RPMI7951 (cell line): ENCODE data around the gene RUNX1. TPM values are rescaled to one million over a fixed set of nuclear protein-coding genes. Genes with fewer than 3 reads are reported as not detected.
"Not testable (repeated sequence)": the region's sequence is repeated elsewhere in the genome, so short reads cannot be mapped to it uniquely, and the experiment has no call there.

Experiments used
- DNase-seq: peaks from one replicate; pipeline ENCODE4 v3.0.0-alpha.2; 2012; ENCODE audit warnings: low read depth
- total RNA-seq: library from RNA; depleted of rRNA; stranded (reverse); fragments of >200 nt; shearing (Covaris generic); gene quantifications from 2 replicates; pipeline ENCODE4 v1.2.3, GENCODE V29; 2014

RUNX1 gene
- total RNA-seq, 1 experiment from 2014 or later: 13.8 TPM

DNA sequence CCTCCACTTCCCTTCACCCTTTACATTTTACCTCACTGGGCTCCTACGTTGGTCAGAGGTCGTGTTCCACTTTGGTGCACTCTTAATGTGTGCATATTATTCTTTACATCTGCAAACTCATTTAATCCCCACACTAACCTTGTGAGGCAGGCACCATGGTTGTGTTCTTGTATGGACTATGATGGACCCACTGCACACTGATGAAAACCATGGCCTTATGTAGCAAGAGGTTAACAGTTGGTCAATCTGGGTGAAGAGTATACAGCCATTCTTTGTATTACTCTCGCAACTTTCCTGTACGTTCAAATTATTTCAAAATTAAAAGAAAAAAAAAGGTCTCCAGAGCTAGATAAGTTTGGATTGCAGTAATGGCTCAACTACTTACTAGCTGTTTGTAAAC, 78.5 kb downstream of the RUNX1 start:
- no peak for DNase-seq

DNA sequence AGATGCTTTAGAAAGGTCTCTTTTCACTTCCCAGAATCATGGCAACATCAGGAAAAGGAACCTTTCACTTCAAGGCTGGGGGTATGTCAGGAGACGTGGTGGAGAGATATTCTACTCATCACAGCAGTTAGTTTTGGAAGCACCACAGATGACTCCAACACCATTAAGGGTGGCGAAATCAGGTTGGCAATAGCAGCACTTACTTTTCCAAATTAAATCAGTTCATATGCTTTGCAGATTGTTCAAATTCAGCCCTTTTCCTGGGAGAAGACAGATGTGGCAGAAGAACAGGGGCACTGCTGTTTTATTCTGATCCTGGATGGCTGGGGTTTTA, 79.0 kb downstream of the RUNX1 start:
- no peak for DNase-seq

DNA sequence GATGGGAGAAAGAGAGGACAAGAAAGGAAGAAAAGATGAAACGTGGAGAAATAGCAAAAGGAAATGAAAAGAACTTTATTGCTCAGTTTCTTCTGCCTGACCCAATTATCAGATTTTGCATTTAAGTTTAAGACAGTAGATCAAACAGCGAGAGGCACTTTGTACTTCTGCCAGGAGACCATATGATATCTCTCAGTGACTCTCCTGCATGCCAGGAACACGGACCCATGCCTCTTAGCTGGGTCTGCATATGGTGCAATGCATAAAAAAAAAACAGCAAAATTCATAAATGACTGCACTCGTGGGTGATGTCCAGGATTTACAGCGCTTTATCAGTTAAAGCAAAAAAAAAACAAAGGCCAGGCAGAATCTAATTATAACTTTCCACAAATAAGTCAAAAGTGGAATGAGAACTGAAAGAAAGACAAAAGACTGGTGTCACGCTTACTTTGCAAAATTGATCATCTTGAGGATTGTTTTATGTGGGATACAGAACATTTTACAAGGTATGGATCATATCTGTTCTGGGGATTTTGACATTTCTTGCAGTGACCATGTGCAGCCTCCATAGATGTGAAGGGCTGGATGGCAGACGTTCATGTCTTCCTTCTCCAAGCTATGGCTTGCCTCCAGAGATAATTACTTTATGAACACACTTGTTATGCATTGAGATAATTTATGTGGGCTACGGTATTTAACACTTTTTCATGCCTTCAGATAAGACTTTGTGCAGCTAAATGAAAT, 79.5 kb downstream of the RUNX1 start:
- no peak for DNase-seq

DNA sequence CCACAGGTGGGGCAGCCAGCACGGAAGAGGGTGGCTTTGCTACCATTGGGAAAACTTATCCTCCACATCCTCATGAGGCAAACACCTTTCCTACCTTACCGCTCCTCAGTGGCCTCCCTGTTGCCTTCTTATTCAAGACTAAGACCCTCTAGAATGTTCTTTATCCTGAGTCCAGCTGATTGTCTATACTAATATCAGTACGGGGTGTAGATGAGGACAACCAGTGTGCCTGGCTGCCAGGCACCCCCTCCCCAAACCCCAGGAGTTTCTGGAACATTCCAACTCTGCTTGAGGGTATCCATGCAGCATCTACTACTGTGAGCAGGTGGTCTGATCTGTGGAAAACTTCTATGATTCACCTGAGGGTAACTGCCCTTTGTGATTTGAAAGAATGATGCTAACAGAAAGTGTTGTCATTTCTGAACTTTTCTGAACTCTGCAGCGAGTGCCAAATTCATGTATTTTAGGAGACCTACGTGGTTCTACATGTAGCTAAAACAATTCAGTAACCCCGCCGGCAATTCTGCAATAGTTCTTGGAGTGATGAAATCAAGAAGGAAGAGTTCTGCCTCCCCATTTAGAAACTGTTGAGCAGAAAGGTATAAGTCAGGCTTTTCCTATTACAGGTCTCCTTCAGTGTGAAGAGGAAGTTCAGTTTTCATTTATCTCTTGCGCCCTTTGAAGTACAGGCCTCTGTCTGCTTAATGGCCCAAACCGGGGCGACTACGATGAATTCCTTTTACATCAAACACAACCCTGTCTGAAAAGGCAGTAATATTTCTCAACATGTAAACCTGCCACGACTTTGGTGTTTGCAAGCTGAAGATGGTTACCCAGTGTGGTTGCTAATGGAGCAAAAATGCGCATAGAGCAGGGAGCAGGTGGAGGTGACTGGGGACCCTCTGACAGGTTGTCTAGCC, 80.4 kb downstream of the RUNX1 start:
- no peak for DNase-seq

DNA sequence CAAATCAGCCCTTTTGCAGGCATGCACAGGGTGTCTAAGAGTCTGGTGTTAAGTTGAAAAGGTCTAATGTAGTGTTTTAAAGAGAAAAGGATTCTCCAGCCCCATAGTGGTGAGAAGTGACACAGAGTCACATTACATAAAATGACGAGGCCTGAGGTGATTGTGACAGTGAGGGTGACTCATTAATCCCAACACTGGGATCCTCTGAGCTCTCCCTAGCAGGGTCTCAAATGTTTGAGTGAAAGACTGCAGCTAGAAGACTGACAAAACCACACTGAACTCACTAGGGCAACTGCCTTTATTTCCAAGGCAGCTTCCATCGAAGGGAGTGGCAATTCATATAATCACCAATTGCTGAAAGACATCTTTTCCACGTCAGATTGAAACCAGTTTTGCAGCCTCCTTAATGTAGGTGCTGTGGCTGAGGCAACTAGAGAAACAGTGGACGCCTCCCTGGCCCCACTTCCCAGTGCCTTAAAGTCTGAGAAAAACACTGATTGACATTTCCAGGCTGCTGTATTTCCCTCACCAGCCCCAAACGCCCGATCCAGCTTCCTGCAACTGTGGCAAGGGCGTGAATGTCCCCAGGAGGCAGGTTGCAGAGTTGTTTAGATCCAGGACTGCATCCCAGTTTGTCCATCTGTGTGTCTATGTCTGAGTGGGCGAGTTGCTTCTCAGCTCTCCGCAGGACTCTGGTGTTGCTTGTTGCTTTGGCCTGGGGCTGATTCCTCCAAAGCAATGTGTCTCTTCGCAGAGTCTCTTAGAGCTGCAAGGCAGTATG, 81.4 kb downstream of the RUNX1 start:
- peak; percentile 71 for DNase-seq

DNA sequence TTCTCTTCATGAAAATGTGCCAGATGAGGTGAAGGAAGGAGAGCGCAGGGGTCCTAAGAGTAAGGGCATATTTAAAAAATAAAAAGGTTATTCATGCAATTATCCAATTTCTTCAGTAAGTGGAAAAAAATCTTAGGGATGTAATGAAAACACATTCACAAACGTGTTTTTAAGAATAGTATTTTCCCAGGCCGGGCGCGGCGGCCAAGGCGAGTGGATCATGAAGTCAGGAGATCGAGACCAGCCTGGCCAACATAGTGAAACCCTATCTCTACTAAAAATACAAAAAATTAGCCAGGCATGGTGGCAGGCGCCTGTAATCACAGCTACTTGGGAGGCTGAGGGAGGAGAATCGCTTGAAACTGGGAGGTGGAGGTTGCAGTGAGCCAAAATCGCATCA, 82.2 kb downstream of the RUNX1 start:
- DNase-seq: not testable (repeated sequence)

DNA sequence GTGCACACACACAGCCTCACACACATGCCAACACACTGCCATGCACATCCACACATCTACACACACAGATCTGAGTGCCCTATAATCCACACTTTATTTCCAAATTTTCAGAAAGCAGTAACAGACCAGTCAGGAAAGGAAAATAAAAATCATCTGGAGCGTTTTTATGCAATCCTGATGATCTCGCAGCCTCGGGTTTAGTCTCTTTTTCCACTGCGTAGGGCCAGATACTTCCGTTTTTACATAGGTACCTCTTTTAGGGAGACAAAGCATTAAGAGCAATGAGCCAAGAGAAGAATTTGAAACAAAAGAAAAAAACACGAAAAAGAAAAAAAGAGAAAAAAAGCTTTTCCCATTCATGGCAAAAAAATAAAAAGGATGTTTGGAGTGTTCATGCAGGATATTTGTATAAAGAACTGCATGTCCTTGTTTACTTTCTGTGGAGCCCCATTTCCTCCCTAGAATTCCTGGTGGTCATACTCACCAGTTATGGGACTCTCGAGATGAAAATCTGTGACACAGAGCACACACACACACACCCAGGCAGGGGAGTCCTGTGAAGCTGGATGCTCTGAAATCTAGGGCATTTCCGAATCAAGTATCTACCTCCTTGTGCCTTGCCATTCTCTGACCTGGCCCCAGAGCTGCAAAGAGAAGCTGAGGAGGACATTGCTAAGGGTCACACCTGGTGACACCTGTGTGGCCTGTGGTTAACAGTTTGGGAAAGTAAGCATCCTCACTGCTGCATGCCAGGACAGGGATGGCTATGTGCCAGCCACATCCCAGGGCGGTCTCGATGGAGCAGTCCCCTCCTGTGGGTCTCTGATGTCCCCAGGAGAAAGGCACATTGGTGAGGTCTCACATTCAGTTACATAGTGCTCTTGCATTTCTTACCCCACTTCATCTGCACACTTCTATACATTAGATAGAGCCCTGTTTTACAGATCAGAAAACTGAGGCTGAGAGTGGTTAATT, 83.6 kb downstream of the RUNX1 start:
- DNase-seq: peak; percentile 60

DNA sequence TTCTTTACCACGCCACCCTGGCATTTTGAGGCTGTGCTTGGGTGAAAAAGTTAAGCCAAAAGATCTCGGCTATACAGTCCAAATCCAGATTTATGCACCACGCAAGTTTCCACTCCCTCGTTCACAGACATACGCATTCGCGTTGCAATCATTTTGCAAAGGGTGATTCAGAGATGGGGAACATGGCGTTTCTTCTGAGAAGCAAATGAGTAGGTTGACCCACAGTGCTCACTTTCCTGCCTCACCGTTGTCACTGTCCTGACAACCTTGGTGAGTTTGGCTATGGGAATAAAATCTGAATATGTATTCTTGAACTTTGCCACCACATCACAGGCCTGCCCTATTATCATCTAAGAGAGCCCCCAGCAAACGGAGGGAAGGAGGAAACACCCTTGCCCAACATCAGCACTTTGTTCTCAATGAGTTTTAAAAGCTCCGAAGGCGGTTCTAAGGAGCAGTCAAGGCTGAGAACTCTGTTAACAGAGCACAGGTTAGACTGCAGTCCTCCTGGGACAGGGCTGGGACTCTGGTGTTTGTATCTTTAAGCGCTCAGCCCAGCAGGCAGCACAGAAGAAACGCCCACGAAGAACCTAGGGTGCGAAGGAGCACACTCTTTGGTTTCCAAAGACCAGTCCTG, 86.4 kb downstream of the RUNX1 start:
- no peak for DNase-seq

DNA sequence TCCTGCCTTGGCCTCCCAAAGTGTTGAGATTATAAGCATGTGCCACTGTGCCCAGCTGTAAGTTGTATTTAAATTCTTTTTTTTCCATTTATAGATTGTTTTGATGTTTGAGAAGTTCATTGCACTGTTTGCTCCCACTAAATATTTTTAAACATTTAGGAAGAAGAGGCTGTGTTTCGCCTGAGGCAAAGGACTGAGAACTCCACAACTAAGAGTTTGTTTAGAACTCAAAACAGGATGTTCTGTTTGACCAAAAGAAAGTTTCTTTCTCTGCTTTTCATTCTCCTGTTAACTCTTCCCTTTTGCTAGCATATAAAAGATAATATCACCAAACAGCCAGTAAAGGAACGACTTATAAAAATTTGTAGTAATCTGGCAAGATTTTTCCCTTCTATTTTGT, 87.0 kb downstream of the RUNX1 start:
- DNase-seq: peak; percentile 43

DNA sequence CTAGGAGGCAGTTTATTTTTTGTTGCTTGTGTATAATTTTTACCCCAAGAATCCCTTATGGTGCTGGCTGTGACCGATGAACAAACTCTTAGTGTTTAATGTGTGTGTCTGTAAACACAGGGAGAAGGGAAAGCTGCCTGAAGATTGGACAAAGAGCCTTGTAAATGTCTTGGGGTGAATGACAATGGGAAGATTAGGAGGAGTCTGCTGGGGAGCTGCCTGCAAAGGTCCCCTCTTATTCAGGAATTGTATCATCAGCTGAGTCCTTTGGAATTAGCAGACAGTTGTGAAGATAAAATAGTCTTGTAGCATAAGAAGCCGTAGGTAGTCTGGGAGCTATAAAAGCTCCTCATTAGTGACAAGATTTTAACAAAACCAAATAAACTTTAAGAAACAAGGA, 88.4 kb downstream of the RUNX1 start:
- no peak for DNase-seq

DNA sequence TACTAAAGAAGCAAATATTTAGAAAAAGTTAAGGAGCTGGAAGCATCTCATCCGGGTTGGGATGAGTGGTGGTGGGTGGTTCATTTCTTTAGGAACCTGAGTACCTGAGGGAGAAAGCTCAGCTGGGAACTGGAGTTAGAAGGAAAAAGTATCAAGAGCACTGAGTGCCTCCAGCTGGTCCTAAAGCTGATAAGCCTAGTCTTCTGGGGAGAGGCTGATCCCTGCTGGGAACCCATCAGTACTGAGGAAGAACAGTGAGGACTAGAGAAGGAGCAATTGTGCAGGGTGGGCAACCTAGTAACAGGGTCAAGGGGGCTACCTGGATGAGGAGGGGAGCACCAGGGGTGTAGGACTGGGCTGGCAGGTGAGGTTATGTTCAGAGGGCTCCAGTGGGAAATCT, 89.5 kb downstream of the RUNX1 start:
- no peak for DNase-seq

DNA sequence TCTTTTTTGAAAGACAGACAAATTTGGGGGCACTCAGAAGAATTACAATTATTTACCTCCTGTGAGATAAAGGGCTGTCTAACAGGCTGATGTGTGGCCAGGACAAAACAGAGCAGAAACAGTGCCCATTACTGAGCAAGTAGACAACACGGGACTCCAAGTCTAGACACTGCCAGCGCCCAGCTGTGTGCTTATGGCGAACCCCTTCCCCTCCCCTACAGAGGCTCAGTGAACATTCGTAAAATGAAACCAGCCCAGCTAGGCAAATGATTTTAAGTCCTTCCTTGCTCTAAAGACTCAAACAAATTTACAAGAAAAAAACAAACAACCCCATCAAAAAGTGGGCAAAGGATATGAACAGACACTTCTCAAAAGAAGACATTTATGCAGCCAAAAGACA, 91.1 kb downstream of the RUNX1 start:
- DNase-seq: no peak

DNA sequence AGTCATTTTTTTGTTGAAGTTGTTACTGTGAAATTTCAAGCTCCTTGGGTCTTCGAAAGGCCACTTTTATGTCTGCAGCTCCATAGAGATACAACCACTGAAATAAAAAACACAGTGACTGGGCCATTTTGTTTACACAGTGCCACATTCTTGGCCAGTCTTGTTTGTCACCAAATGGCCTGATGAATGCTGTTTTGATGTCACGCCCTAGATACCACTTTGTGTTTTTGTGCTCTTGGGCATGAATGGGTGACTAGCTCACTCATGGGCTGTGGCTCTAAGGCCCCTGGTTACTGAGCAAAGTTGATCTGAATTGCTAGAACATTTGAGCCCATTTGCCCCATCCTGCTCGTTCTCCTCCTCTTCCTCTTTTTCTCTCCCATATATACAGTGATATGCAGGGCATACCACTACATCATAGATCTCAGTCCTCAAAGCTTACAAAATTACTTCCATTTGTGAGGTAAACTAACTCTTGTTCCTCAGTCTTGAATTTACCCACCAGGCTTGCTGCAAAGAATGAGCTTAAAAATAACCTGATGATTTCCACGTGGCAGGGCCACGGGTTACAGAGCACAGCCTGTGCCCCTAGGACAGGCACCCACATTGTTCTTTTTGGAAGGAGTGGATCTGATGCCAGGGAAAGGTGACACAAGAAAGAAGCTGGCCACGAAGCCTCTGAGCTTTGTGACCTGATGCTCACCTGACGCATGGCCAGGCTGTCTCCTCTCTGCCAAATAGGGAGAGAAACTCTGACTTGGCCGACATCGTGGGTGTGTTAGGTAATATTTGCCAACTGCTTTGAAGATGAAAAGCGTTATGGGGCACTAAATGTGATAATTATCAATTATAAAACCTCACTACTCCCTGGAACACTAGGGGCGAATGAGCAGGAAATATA, 92.4 kb downstream of the RUNX1 start:
- no peak for DNase-seq

DNA sequence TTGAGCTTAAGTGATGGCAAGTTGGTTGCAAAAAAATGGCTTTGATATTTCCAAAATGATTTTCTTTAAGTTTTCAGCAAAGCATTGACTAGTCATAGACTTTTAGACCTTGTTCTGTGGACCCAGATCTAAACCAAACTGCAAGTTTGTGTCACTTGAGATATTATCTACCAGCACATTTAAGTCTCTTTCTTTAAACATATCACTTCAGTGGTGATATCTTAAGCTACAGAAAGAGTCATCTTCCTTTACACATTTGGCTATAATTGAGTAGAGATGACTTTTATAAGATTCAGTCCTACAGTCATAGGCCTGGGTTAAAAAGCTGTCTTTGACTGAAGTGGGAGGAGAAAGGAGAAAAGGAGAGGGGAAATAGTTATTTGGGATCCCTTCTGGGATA, 95.2 kb downstream of the RUNX1 start:
- DNase-seq: no peak

DNA sequence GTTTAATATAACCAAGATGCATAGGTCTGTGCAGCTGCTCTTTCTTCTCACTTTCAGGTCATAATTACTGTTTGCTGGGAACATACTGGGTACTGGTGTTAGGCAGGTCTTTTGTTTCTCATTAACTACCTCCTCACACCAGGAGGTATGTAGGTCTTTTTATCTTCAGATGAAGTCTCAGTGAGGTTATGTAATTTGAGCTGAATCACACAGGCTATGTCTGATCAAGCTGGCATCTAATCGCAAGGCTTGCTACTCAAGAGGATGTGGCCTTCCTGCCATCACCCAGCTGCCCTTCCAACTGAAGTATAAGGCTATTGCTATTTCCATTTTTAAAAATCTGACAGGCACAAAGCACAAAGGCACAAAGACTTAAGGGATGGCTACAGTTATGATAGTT, 96.4 kb downstream of the RUNX1 start:
- DNase-seq: no peak

DNA sequence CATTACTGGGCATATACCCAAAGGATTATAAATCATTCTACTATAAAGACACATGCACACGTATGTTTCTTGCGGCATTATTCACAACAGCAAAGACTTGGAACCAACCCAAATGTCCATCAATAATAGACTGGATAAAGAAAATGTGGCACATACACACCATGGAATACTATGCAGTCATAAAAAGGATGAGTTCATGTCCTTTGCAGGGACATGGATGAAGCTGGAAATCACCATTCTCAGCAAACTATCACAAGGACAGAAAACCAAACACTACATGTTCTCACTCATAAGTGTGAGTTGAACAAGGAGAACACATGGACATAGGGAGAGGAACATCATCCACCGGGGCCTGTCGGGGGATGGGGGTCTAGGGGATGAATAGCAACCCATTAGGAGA, 97.2 kb downstream of the RUNX1 start:
- not testable (repeated sequence) for DNase-seq

DNA sequence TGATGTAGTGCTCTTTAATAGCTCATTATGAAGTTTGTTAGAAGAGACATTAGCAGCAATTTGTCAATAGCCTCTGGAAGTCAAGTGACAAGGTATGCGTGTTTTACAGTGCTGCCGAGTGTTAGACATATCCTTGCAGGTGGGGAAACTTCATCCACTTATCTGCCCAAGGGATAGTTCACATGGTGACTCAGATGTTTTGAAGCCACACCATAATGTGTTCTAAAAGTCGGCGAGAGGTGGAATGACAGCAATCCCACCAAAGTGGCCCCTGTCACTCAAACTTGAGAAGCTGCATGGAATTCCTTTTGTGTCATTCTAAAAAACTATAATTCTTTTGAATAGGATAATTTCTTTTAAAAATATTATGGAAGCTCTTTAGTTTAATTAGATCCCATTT, 98.1 kb downstream of the RUNX1 start:
- DNase-seq: no peak

DNA sequence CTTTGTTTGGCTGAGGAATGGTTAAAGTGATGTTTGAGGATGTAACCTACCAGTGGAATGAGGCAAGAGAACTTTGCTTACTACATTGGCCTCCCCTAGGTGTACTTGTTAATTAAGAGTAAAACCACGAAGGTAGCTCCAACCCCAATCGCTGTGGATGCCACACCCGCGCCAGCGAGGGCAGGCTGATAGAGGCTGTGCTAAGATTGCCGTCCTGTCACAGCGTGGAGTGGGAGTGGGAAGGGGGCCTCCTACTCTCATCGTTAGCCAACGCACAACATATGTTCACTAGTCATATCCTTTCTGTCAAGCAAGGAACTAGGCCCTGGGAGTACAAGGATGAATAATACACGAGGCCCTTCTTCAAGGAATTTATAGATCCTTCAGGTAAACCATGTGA, 99.6 kb downstream of the RUNX1 start:
- no peak for DNase-seq

DNA sequence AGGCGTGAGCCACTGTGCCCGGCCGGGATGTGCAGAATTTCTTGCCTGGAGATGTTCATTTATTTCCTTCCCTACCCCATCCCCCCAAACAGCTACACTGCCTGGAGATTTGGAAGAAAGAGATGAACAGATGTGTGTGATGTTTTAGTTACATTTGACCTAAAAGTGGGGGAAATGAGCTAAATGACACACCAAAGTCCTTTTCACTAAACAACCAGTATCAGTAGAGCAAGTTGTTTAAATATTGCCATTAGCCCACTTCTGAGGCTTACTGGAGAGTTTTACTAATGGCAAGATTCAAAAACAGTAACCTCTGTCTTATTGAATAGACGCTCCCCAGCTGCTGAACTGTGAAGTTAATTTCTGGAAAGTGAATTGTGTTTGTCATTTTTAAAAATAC, 100.1 kb downstream of the RUNX1 start:
- no peak for DNase-seq

DNA sequence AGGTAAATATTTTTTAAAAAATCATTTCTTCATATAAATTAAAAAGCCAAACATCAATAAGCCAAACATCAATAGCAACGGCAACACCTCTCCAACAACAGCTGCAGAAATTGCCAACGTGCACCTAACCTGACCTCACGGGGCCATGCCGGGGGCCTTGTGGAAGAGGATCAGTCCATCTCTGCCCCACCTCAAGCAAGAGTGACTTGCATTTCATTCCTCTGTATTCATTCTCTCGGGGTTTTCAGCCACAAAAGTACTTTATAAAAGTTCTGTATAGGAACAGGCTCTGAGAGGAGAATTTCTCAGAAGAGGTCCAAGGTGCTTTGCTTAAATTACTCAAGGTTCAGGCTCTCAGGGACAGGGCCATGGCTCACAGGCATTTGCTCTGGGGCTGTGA, 100.9 kb downstream of the RUNX1 start:
- DNase-seq: no peak
